ENCODE data around the gene CAMSAP1. TPM values are rescaled to one million over a fixed set of nuclear protein-coding genes. Genes with fewer than 3 reads are reported as not detected.

The CAMSAP1 gene
- polyA plus RNA-seq, 4 donors = 1.6 to 6.7 (median 3.2) TPM

DNA sequence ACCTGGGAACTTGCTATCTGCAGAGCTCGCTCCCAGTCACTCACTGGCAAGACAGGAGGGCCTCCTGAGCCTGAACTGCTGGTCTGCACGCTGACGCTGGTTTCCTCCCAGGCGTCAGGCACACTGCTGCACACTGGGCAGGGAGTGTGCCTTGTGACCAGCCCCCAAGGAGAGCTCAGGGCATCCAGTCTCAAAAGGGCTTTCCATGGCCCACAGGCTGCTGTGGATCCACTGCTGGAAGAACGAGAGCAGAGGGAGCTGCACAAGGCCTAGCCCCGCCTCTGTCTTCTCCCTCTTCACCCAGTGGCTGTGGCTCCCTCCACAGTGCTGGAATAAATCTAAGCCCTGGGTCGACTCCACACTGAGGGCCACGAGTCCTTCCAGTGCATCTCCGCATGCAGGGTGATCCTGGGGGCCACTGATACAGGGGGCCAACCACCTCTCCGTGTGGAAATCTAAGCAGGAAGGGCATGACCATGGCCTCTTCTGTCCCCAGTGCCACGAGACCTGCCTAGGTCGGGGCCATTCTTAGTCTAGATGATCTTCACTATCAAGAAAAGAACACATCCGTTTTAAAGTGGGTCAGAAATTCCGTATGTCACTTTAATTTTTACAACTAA lies 93.6 kb downstream of the CAMSAP1 start:
- DNase-seq = no peak
- no peak for FAIRE-seq
- 90 to 94% (median 92%) methylated on average over 14 of the region's 14 CpGs for WGBS, 3 donors

GRCh38 chr9:135812961-135813360 lies 94.4 kb downstream of the CAMSAP1 start:
- 88 to 95% (median 94%) methylated on average over 13 of the region's 13 CpGs for WGBS, 3 donors
- FAIRE-seq = no peak

More for the DNA sequence above, 93.6 kb downstream of the CAMSAP1 start:
- Histone ChIP-seq H3K4me1 (ENCODE audit: control insufficient read depth in 3 of 3, insufficient read depth in 2 of 3, low read depth in 1 of 3, low read length in 2 of 3) (peaks cover 0 to 10% (median 0%) of the 10 kb centered on the region in 3 donors), H3K36me3 (ENCODE audit: control insufficient read depth in 3 of 3, insufficient read depth in 2 of 3, low read depth in 1 of 3, low read length in 3 of 3) (peaks cover 13 to 78% (median 21%) of the 10 kb centered on the region in 3 donors), H3K27me3 (ENCODE audit: control insufficient read depth in 3 of 3, insufficient read depth in 3 of 3, low read length in 3 of 3) (no peaks in the 10 kb centered on the region), H3K9me3 (ENCODE audit: control insufficient read depth in 2 of 2, insufficient read depth in 1 of 2, low read depth in 1 of 2, low read length in 1 of 2) (no peaks in the 10 kb centered on the region), H3K27ac (ENCODE audit: low read depth in 1 of 3, low read length in 2 of 3) (no peak overlapping the region), H3K4me3 (ENCODE audit: low read depth in 1 of 3, low read length in 3 of 3) (no peak overlapping the region)

GRCh38 chr9:135811801-135812200 lies 95.5 kb downstream of the CAMSAP1 start:
- H3K27ac ChIP-seq (ENCODE audit: low read depth in 1 of 3, low read length in 2 of 3) = no peak overlapping the region
- H3K27me3 ChIP-seq (ENCODE audit: control insufficient read depth in 3 of 3, insufficient read depth in 3 of 3, low read length in 3 of 3) = no peaks in the 10 kb centered on the region
- DNase-seq = no peak
- no peaks in the 10 kb centered on the region for H3K9me3 ChIP-seq (ENCODE audit: control insufficient read depth in 2 of 2, insufficient read depth in 1 of 2, low read depth in 1 of 2, low read length in 1 of 2)
- peaks cover 4 to 61% (median 10%) of the 10 kb centered on the region in 3 donors for H3K36me3 ChIP-seq (ENCODE audit: control insufficient read depth in 3 of 3, insufficient read depth in 2 of 3, low read depth in 1 of 3, low read length in 3 of 3)
- no peak for FAIRE-seq
- peaks cover 0 to 10% (median 0%) of the 10 kb centered on the region in 3 donors for H3K4me1 ChIP-seq (ENCODE audit: control insufficient read depth in 3 of 3, insufficient read depth in 2 of 3, low read depth in 1 of 3, low read length in 2 of 3)
- H3K4me3 ChIP-seq (ENCODE audit: low read depth in 1 of 3, low read length in 3 of 3) = no peak overlapping the region
- 71 to 91% (median 87%) methylated on average over 11 of the region's 11 CpGs for WGBS, 3 donors

More at GRCh38 chr9:135812961-135813360, 94.4 kb downstream of the CAMSAP1 start:
- no peak for DNase-seq
- Histone ChIP-seq H3K4me1 (ENCODE audit: control insufficient read depth in 3 of 3, insufficient read depth in 2 of 3, low read depth in 1 of 3, low read length in 2 of 3) (peaks cover 0 to 10% (median 0%) of the 10 kb centered on the region in 3 donors), H3K4me3 (ENCODE audit: low read depth in 1 of 3, low read length in 3 of 3) (no peak overlapping the region), H3K27me3 (ENCODE audit: control insufficient read depth in 3 of 3, insufficient read depth in 3 of 3, low read length in 3 of 3) (no peaks in the 10 kb centered on the region), H3K27ac (ENCODE audit: low read depth in 1 of 3, low read length in 2 of 3) (no peak overlapping the region), H3K36me3 (ENCODE audit: control insufficient read depth in 3 of 3, insufficient read depth in 2 of 3, low read depth in 1 of 3, low read length in 3 of 3) (peaks cover 8 to 69% (median 14%) of the 10 kb centered on the region in 3 donors), H3K9me3 (ENCODE audit: control insufficient read depth in 2 of 2, insufficient read depth in 1 of 2, low read depth in 1 of 2, low read length in 1 of 2) (no peaks in the 10 kb centered on the region)

DNA sequence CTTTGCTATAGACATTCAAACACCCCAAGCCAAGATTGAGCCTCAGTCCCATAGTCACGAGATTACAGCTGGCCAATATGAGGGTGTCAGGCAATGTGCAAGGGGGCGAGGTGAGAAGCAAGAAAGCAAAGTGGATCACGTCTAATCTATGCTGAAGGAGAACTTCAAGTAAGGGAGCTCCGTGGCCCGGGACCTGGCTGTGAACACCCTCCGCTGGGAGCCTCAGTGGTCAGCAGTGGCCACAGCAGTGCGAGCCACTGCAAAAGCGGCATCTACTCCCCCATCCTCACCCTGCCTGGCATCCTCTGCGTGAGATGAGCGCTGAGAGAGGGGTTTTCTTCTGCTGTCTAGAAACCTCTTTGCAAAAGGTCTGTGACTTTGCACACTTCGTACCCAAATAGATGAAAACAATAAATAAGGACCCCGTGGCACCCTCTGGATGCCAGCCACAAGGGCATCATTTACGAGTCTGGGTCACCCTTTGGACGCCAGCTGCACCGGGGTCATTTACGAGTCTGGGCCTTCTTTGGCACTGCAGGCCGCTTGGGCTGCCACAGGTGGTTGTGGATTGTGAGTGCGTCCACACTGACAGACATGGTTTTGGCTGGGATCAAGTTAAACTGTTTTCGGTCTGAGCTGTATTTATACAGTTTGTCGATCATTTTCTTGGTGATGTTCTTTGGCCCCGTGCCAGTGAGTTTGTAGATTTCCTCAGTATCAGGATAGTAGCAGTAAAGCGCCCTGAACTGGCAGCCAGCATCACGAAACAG lies 96.4 kb downstream of the CAMSAP1 start:
- Histone ChIP-seq H3K27me3 (ENCODE audit: control insufficient read depth in 3 of 3, insufficient read depth in 3 of 3, low read length in 3 of 3) (no peaks in the 10 kb centered on the region), H3K36me3 (ENCODE audit: control insufficient read depth in 3 of 3, insufficient read depth in 2 of 3, low read depth in 1 of 3, low read length in 3 of 3) (peaks cover 4 to 52% (median 6%) of the 10 kb centered on the region in 3 donors), H3K27ac (ENCODE audit: low read depth in 1 of 3, low read length in 2 of 3) (no peak overlapping the region), H3K9me3 (ENCODE audit: control insufficient read depth in 2 of 2, insufficient read depth in 1 of 2, low read depth in 1 of 2, low read length in 1 of 2) (no peaks in the 10 kb centered on the region), H3K4me1 (ENCODE audit: control insufficient read depth in 3 of 3, insufficient read depth in 2 of 3, low read depth in 1 of 3, low read length in 2 of 3) (peaks cover 0 to 10% (median 0%) of the 10 kb centered on the region in 3 donors), H3K4me3 (ENCODE audit: low read depth in 1 of 3, low read length in 3 of 3) (no peak overlapping the region)
- WGBS, 3 donors = 95 to 97% (median 96%) methylated on average over 23 of the region's 23 CpGs
- DNase-seq (no peak), FAIRE-seq (no peak)

- FAIRE-seq = no peak
Observed at GRCh38 chr9:135809166-135809565, 98.2 kb downstream of the CAMSAP1 start.

DNA sequence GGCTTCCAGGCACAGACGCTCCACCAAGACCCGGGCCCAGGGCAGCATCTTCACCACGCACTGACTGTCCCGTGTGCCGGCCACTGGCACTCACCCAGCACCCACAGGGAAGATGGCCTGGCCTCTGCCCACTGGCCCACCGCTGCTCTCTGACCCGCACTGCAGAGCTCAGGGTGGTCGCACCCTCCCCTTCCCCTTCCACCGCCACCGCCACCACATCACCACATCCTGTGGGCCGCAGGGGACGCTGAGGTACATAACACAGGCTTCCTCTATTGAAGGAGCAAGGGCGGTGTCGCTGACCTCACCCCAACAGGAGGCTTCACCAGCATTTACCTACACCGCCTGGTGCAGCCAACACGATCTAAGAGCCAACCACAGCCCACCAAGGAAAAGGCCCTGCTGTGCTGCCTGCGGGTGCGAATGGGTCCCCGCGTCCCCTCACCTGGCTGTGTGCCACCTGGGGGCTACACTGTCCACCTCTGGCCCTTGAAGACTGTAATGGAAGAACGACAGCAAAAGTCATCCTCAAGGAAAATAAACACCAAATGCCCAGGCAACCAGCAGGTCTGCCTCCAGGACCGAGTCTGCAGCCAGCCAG lies 101.8 kb downstream of the CAMSAP1 start:
- Histone ChIP-seq H3K36me3 (ENCODE audit: control insufficient read depth in 3 of 3, insufficient read depth in 2 of 3, low read depth in 1 of 3, low read length in 3 of 3) (peaks cover 0 to 9% (median 0%) of the 10 kb centered on the region in 3 donors), H3K9me3 (ENCODE audit: control insufficient read depth in 2 of 2, insufficient read depth in 1 of 2, low read depth in 1 of 2, low read length in 1 of 2) (no peaks in the 10 kb centered on the region), H3K4me3 (ENCODE audit: low read depth in 1 of 3, low read length in 3 of 3) (no peak overlapping the region), H3K27ac (ENCODE audit: low read depth in 1 of 3, low read length in 2 of 3) (no peak overlapping the region), H3K4me1 (ENCODE audit: control insufficient read depth in 3 of 3, insufficient read depth in 2 of 3, low read depth in 1 of 3, low read length in 2 of 3) (no peaks in the 10 kb centered on the region), H3K27me3 (ENCODE audit: control insufficient read depth in 3 of 3, insufficient read depth in 3 of 3, low read length in 3 of 3) (no peaks in the 10 kb centered on the region)
- 78 to 93% (median 85%) methylated on average over 22 of the region's 22 CpGs for WGBS, 3 donors
- no peak for FAIRE-seq
- DNase-seq = no peak

More at GRCh38 chr9:135809166-135809565, 98.2 kb downstream of the CAMSAP1 start:
- 85 to 95% (median 92%) methylated on average over 10 of the region's 10 CpGs for WGBS, 3 donors
- Histone ChIP-seq H3K27me3 (ENCODE audit: control insufficient read depth in 3 of 3, insufficient read depth in 3 of 3, low read length in 3 of 3) (no peaks in the 10 kb centered on the region), H3K9me3 (ENCODE audit: control insufficient read depth in 2 of 2, insufficient read depth in 1 of 2, low read depth in 1 of 2, low read length in 1 of 2) (no peaks in the 10 kb centered on the region), H3K4me1 (ENCODE audit: control insufficient read depth in 3 of 3, insufficient read depth in 2 of 3, low read depth in 1 of 3, low read length in 2 of 3) (no peaks in the 10 kb centered on the region), H3K36me3 (ENCODE audit: control insufficient read depth in 3 of 3, insufficient read depth in 2 of 3, low read depth in 1 of 3, low read length in 3 of 3) (peaks cover 0 to 40% (median 4%) of the 10 kb centered on the region in 3 donors), H3K27ac (ENCODE audit: low read depth in 1 of 3, low read length in 2 of 3) (no peak overlapping the region), H3K4me3 (ENCODE audit: low read depth in 1 of 3, low read length in 3 of 3) (no peak overlapping the region)
- DNase-seq = no peak

GRCh38 chr9:135804581-135805421 lies 102.5 kb downstream of the CAMSAP1 start:
- 68 to 82% (median 80%) methylated on average over 24 of the region's 24 CpGs for WGBS, 3 donors
- FAIRE-seq (no peak), DNase-seq (peak in 1 of 2 donors; percentile 12)
- no peaks in the 10 kb centered on the region for H3K27me3 ChIP-seq (ENCODE audit: control insufficient read depth in 3 of 3, insufficient read depth in 3 of 3, low read length in 3 of 3)
- H3K4me1 ChIP-seq (ENCODE audit: control insufficient read depth in 3 of 3, insufficient read depth in 2 of 3, low read depth in 1 of 3, low read length in 2 of 3) = no peaks in the 10 kb centered on the region
- H3K4me3 ChIP-seq (ENCODE audit: low read depth in 1 of 3, low read length in 3 of 3) = no peak overlapping the region
- no peaks in the 10 kb centered on the region for H3K9me3 ChIP-seq (ENCODE audit: control insufficient read depth in 2 of 2, insufficient read depth in 1 of 2, low read depth in 1 of 2, low read length in 1 of 2)
- no peak overlapping the region for H3K27ac ChIP-seq (ENCODE audit: low read depth in 1 of 3, low read length in 2 of 3)
- peaks cover 0 to 3% (median 0%) of the 10 kb centered on the region in 3 donors for H3K36me3 ChIP-seq (ENCODE audit: control insufficient read depth in 3 of 3, insufficient read depth in 2 of 3, low read depth in 1 of 3, low read length in 3 of 3)

- Histone ChIP-seq H3K36me3 (ENCODE audit: control insufficient read depth in 3 of 3, insufficient read depth in 2 of 3, low read depth in 1 of 3, low read length in 3 of 3) (peaks cover 0 to 3% (median 0%) of the 10 kb centered on the region in 3 donors), H3K4me3 (ENCODE audit: low read depth in 1 of 3, low read length in 3 of 3) (no peak overlapping the region), H3K9me3 (ENCODE audit: control insufficient read depth in 2 of 2, insufficient read depth in 1 of 2, low read depth in 1 of 2, low read length in 1 of 2) (no peaks in the 10 kb centered on the region), H3K4me1 (ENCODE audit: control insufficient read depth in 3 of 3, insufficient read depth in 2 of 3, low read depth in 1 of 3, low read length in 2 of 3) (no peaks in the 10 kb centered on the region), H3K27me3 (ENCODE audit: control insufficient read depth in 3 of 3, insufficient read depth in 3 of 3, low read length in 3 of 3) (no peaks in the 10 kb centered on the region), H3K27ac (ENCODE audit: low read depth in 1 of 3, low read length in 2 of 3) (no peak overlapping the region)
- DNase-seq = no peak
- FAIRE-seq = no peak
- 84 to 93% (median 92%) methylated on average over 10 of the region's 10 CpGs for WGBS, 3 donors
Observed at GRCh38 chr9:135803441-135803840, 103.9 kb downstream of the CAMSAP1 start.
